Endothelial cell of umbilical vein (primary cell): ENCODE data around the gene SUDS3. TPM values are rescaled to one million over a fixed set of nuclear protein-coding genes. Genes with fewer than 3 reads are reported as not detected.

ENCODE experiments used
- BruUV-seq: library from RNA; stranded (reverse); fragments of 400-500 nt; replicated peaks from 2 replicates; lab custom pipeline; 2021; lab: Mats Ljungman, UMichigan
- CTCF ChIA-PET: fragments of 300-600, 350-600 bp; sonication (Branson Sonifier 250); formaldehyde crosslinking; loops from one replicate; lab custom pipeline; 2021; ENCODE audit warnings: antibody characterized with exemption, inconsistent platforms; lab: Charles Lee
- POLR2A ChIA-PET: fragments of 300-600, 350-600 bp; sonication (Branson Sonifier 250); formaldehyde crosslinking; loops from one replicate; lab custom pipeline; 2021; ENCODE audit warnings: antibody characterized with exemption, inconsistent platforms; lab: Charles Lee
- DNase-seq: peaks from one replicate; pipeline ENCODE4 v3.0.0-alpha.2; 2011; ENCODE audit warnings: low read depth, low spot score
- FAIRE-seq: peaks from 2 replicates; lab custom pipeline; 2011; peaks lifted over from hg19 to GRCh38; lab: Jason Lieb, UNC
- H2AFZ ChIP-seq: 2 replicates; pipeline ENCODE4 v1.6.0; 2012; ENCODE audit warnings: low read depth, low read length, control low read depth, inconsistent platforms
- H3K27ac ChIP-seq: 2 replicates; pipeline ENCODE4 v1.5.1; 2011; ENCODE audit warnings: low read depth, mild to moderate bottlenecking, control low read depth, low read length, moderate library complexity; ENCODE audit not compliant: insufficient read depth
- H3K27me3 ChIP-seq, 2 experiments: 2 replicates each; pipeline versions ENCODE4 v1.6.0 to v1.6.1; 2011; ENCODE audit warnings: low read length in 2 of 2, mixed read lengths in 1 of 2; ENCODE audit not compliant: control insufficient read depth in 2 of 2, insufficient read depth in 2 of 2
- H3K36me3 ChIP-seq, 2 experiments: 2 replicates in 1 of 2; 3 replicates in 1 of 2; pipeline ENCODE4 v1.5.1; 2011; ENCODE audit warnings: low read length in 2 of 2, mild to moderate bottlenecking in 1 of 2, moderate library complexity in 1 of 2; ENCODE audit not compliant: control insufficient read depth in 2 of 2, insufficient read depth in 2 of 2; ENCODE audit errors: extremely low read depth in 1 of 2
- H3K4me1 ChIP-seq: 3 replicates; pipeline ENCODE4 v1.5.1; 2011; ENCODE audit warnings: mild to moderate bottlenecking, low read length; ENCODE audit not compliant: control insufficient read depth, insufficient read depth; ENCODE audit errors: extremely low read depth
- H3K4me2 ChIP-seq: 2 replicates; pipeline ENCODE4 v1.6.1; 2011; ENCODE audit warnings: low read length, control low read depth, mixed read lengths; ENCODE audit not compliant: insufficient read depth
- H3K4me3 ChIP-seq, 3 experiments: fragments of 200-600 bp in 1 of 3; sonication (generic), shearing (Covaris generic) in 1 of 3; replicated peaks in 1 of 3; 2 replicates each; pipeline ENCODE4 v1.5.1; 2011 to 2016; ENCODE audit warnings: control low read depth in 3 of 3, low read length in 3 of 3, mild to moderate bottlenecking in 2 of 3, inconsistent platforms in 1 of 3, low read depth in 1 of 3, moderate library complexity in 1 of 3; ENCODE audit not compliant: insufficient read depth in 1 of 3
- H3K79me2 ChIP-seq: 2 replicates; pipeline ENCODE4 v1.6.0; 2012; ENCODE audit warnings: low read length, inconsistent platforms; ENCODE audit not compliant: control insufficient read depth, insufficient read depth
- H3K9ac ChIP-seq: replicated peaks from 2 replicates; pipeline ENCODE3; 2011; ENCODE audit warnings: low read length, control low read depth; ENCODE audit not compliant: insufficient read depth; ENCODE audit errors: extremely low read depth
- H3K9me1 ChIP-seq: replicated peaks from 3 replicates; pipeline ENCODE4 v1.6.0; 2011; ENCODE audit warnings: mild to moderate bottlenecking, low read length; ENCODE audit not compliant: control insufficient read depth, insufficient read depth; ENCODE audit errors: extremely low read depth
- H3K9me3 ChIP-seq: replicated peaks from 2 replicates; pipeline ENCODE4 v1.5.1; 2012; ENCODE audit warnings: low read length, inconsistent platforms; ENCODE audit not compliant: control insufficient read depth, insufficient read depth
- H4K20me1 ChIP-seq: replicated peaks from 2 replicates; pipeline ENCODE3; 2011; ENCODE audit warnings: mild to moderate bottlenecking, low read length; ENCODE audit not compliant: control insufficient read depth, insufficient read depth; ENCODE audit errors: extremely low read depth
- CTCF ChIP-seq, 2 donors: IDR thresholded peaks; 1 replicate in 1 of 2; 2 replicates in 1 of 2; pipeline ENCODE4 v1.5.1; 2011; ENCODE audit warnings: low read length in 2 of 2, mild to moderate bottlenecking in 2 of 2, moderate library complexity in 2 of 2, control low read depth in 1 of 2, inconsistent platforms in 1 of 2, low read depth in 1 of 2; ENCODE audit not compliant: insufficient read depth in 1 of 2; ENCODE audit errors: extremely low read depth in 1 of 2
- EZH2 ChIP-seq: IDR thresholded peaks from 2 replicates; pipeline ENCODE4 v1.6.1; 2012; ENCODE audit warnings: borderline replicate concordance, low read depth, mild to moderate bottlenecking, moderate library complexity, low read length, inconsistent platforms; ENCODE audit not compliant: severe bottlenecking
- FOS ChIP-seq: IDR thresholded peaks from 2 replicates; pipeline ENCODE4 v1.6.1; 2011; ENCODE audit warnings: mild to moderate bottlenecking, low read length, moderate library complexity, borderline replicate concordance; ENCODE audit not compliant: insufficient read depth
- GATA2 ChIP-seq: IDR thresholded peaks from 2 replicates; pipeline ENCODE4 v1.7.0; 2011; ENCODE audit warnings: low read depth, mild to moderate bottlenecking, moderate library complexity, mixed read lengths, low read length; ENCODE audit not compliant: insufficient read length, insufficient read depth
- JUN ChIP-seq: IDR thresholded peaks from 2 replicates; pipeline ENCODE4 v1.6.1; 2011; ENCODE audit warnings: borderline replicate concordance, low read depth; ENCODE audit not compliant: insufficient read length, insufficient read depth
- MAX ChIP-seq: IDR thresholded peaks from 2 replicates; pipeline ENCODE4 v1.6.1; 2011; ENCODE audit not compliant: insufficient read depth, insufficient read length
- MYC ChIP-seq: IDR thresholded peaks from one replicate; pipeline ENCODE4 v1.6.1; 2011; ENCODE audit warnings: mild to moderate bottlenecking, low read depth, low read length
- POLR2A ChIP-seq: IDR thresholded peaks from 2 replicates; pipeline ENCODE4 v1.6.1; 2012; ENCODE audit warnings: low read depth, mild to moderate bottlenecking, control low read depth, low read length
- POLR2AphosphoS5 ChIP-seq: IDR thresholded peaks from 2 replicates; pipeline ENCODE4 v1.6.1; 2012; ENCODE audit warnings: low read depth, mild to moderate bottlenecking, control low read depth, low read length, moderate library complexity; ENCODE audit not compliant: insufficient read depth
- dilution Hi-C: fragments of 300-500 bp; cut with MboI; formaldehyde crosslinking; loops from one replicate; pipeline ENCODE4 v1.15.0; 2019; ENCODE audit warnings: low sequenced_read_pairs; ENCODE audit not compliant: extremely low pct_ligation_motif_present
- intact Hi-C: fragments of 100-400 bp; cut with micrococcal nuclease; formaldehyde crosslinking; loops from one replicate; pipeline ENCODE4 v1.10.0; 2022
- polyA plus RNA-seq, 4 experiments: library from polyadenylated mRNA; depleted of rRNA in 3 of 4; stranded (reverse) in 3 of 4; unstranded in 1 of 4; fragments of >200 nt; gene quantifications; 2 replicates each; pipeline versions ENCODE4 v1.2.1 to v1.2.3, GENCODE V29; 2011 to 2012; ENCODE audit warnings: missing spikeins in 1 of 4
- total RNA-seq: library from RNA; stranded (reverse); gene quantifications from 2 replicates; pipeline ENCODE4 v1.2.3, GENCODE V29; 2021

SUDS3 gene
- total and polyA plus RNA-seq, 2 donors (not counting 3 experiments of a cell fraction or from before 2014, with no cell fraction given), result 16.9 to 27.4 TPM

GRCh38 chr12:118447181-118447580 is 70.8 kb downstream of the SUDS3 start:
- DNase-seq, result no peak
- Histone ChIP-seq H3K79me2 (no peaks in the 10 kb centered on the region), H3K4me3 (no peak overlapping the region), H3K4me2 (no peak overlapping the region), H2AFZ (no peak overlapping the region), H3K9ac (no peak overlapping the region), H3K27ac (no peak overlapping the region), H3K36me3 (no peaks in the 10 kb centered on the region), H3K27me3 (no peaks in the 10 kb centered on the region), H3K9me1 (no peaks in the 10 kb centered on the region), H3K9me3 (no peaks in the 10 kb centered on the region), H3K4me1 (no peaks in the 10 kb centered on the region), H4K20me1 (no peaks in the 10 kb centered on the region)
- ChIA-PET CTCF (no interaction called here), POLR2A (no interaction called here)
- no TSS peak for BruUV-seq
- intact Hi-C loops (no loop called here), dilution Hi-C loops (no loop called here)
- no peak for FAIRE-seq
- TF ChIP-seq GATA2, result no peak

- no peaks in the 10 kb centered on the region for H4K20me1 ChIP-seq
- no peaks in the 10 kb centered on the region for H3K36me3 ChIP-seq
- H3K79me2 ChIP-seq, result no peaks in the 10 kb centered on the region
- TF ChIP-seq MAX, result no peak
- TF ChIP-seq FOS, result no peak
- no peak for TF ChIP-seq EZH2
- TF ChIP-seq JUN, result no peak
- TF ChIP-seq CTCF (IDR thresholded peaks at IDR 0.05; ENCODE audit: extremely low read depth in 1 of 2, insufficient read depth in 1 of 2, low read depth in 1 of 2, low read length in 2 of 2), result no peak
- TF ChIP-seq GATA2, result no peak
- TF ChIP-seq MYC, result no peak
- no peak for TF ChIP-seq POLR2AphosphoS5
- no peak for TF ChIP-seq POLR2A
- H2AFZ ChIP-seq, result no peak overlapping the region
- no peak overlapping the region for H3K4me3 ChIP-seq
- no peak for DNase-seq
- H3K9me1 ChIP-seq, result no peaks in the 10 kb centered on the region
- no peak overlapping the region for H3K27ac ChIP-seq
- no peaks in the 10 kb centered on the region for H3K9me3 ChIP-seq
- intact Hi-C loops, result no loop called here
- H3K27me3 ChIP-seq, result no peaks in the 10 kb centered on the region
- no peaks in the 10 kb centered on the region for H3K4me1 ChIP-seq
- no peak overlapping the region for H3K9ac ChIP-seq
- H3K4me2 ChIP-seq, result no peak overlapping the region
- dilution Hi-C loops, result no loop called here
- FAIRE-seq, result no peak
- ChIA-PET POLR2A (no interaction called here), CTCF (no interaction called here)
- BruUV-seq, result no TSS peak
Measured at GRCh38 chr12:118448341-118448740, 72.0 kb downstream of the SUDS3 start.
